BLaER1 (cell line): Measurements from ENCODE around the gene NKD2.

Experiments
- H3K27ac ChIP-seq: shearing (Covaris generic); formaldehyde crosslinking; 2 replicates; pipeline ENCODE4 v1.8.1; 2022
- H3K27me3 ChIP-seq: shearing (Covaris generic); formaldehyde crosslinking; 2 replicates; pipeline ENCODE4 v1.8.1; 2022
- H3K36me3 ChIP-seq: shearing (Covaris generic); formaldehyde crosslinking; 2 replicates; pipeline ENCODE4 v1.8.1; 2022
- H3K4me1 ChIP-seq: shearing (Covaris generic); formaldehyde crosslinking; 2 replicates; pipeline ENCODE4 v1.8.1; 2022
- H3K4me2 ChIP-seq: shearing (Covaris generic); formaldehyde crosslinking; 2 replicates; pipeline ENCODE4 v1.8.1; 2022
- H3K4me3 ChIP-seq: shearing (Covaris generic); formaldehyde crosslinking; 2 replicates; pipeline ENCODE4 v1.8.1; 2022
- H3K9ac ChIP-seq: shearing (Covaris generic); formaldehyde crosslinking; 2 replicates; pipeline ENCODE4 v1.8.1; 2022
- H3K9me3 ChIP-seq: shearing (Covaris generic); formaldehyde crosslinking; 2 replicates; pipeline ENCODE4 v1.8.1; 2022
- H4K20me1 ChIP-seq: shearing (Covaris generic); formaldehyde crosslinking; 2 replicates; pipeline ENCODE4 v1.8.1; 2022
- Cebpa-rat ChIP-seq: shearing (Covaris generic); IDR thresholded peaks from 2 replicates; pipeline ENCODE4 v1.8.1; 2022

The NKD2 gene

DNA sequence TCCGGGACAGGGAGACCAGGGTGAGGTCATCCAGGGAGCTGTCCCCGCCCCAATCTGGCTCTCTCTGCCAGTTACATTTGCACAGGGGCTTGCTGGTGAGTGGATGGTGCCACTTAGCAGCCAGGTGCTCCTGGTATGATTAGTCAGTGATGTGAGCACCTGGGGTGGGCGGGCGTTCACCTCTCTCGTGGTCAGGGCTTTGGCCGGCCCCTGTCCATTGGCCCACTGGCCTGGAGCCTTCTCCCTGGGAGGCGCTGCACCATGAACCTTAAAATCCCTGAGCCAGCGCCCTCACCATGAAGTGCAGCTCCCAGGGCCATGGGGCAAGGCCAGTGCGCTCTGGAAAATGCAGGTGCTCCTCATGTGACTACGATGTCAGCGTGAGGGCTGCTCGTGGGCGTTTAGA is 2.0 kb downstream of the NKD2 start:
- Histone ChIP-seq H3K4me2 (peak overlapping the region; percentile 100), H3K36me3 (peaks cover 28% of the 10 kb centered on the region), H3K27ac (no peak overlapping the region), H4K20me1 (peaks cover 66% of the 10 kb centered on the region), H3K9me3 (no peaks in the 10 kb centered on the region), H3K9ac (peak overlapping the region; percentile 80), H3K27me3 (peaks cover 48% of the 10 kb centered on the region), H3K4me3 (peak overlapping the region; percentile 83), H3K4me1 (peaks cover 95% of the 10 kb centered on the region)
- no peak for TF ChIP-seq Cebpa-rat

DNA sequence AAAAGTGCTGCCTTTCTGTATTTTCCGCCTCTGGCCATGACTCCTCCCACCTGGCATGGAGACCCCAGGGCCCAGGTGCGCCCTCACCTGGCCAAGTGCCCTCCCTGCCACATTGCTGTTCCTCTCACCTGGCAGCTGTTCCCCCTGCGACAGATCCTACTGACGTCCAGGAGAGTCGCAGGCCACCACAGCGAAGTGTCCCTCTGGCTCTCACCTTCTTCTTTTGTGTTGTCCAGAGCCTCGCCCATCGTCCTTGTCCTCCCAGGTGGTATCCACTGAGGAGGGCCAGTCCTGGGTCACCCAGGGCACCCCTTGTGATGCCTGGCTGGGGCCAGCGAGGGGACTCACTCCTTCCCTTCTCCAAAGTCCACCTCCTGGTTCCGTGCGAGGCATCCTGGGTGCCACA is 2.6 kb downstream of the NKD2 start:
- Histone ChIP-seq H4K20me1 (peaks cover 72% of the 10 kb centered on the region), H3K27me3 (peaks cover 43% of the 10 kb centered on the region), H3K36me3 (peaks cover 28% of the 10 kb centered on the region), H3K4me2 (peak overlapping the region; percentile 100), H3K9me3 (no peaks in the 10 kb centered on the region), H3K4me1 (peaks cover 95% of the 10 kb centered on the region), H3K27ac (no peak overlapping the region), H3K9ac (no peak overlapping the region), H3K4me3 (no peak overlapping the region)
- no peak for TF ChIP-seq Cebpa-rat

DNA sequence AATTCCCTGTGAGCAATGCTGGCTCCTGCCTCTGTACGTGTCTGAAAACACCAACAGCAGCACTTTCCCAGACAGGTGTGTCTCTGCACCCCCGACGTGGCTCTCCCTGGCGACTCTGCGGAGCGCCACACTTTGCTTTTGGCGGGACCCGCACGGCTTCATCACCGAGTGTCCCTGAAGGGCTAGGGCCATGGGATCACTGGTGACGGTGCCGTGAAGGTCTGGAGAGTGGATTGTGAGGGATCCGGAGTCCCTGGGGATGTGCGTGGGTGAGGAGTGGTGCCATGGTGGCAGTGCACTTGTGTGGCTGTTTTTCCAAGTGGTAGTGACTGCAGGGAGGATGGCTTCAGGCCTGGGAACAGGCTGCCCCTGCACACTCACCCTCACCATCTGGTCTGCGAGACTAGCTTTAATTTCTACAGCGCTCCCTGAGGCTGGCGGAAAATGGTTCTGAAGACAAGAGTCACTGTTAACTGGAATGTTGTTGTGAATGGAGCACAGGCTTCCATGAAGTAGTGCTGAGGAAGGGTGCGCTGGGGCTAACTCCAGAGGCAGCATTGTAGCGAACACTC is 3.2 kb downstream of the NKD2 start:
- Histone ChIP-seq H3K4me3 (no peak overlapping the region), H3K36me3 (peaks cover 32% of the 10 kb centered on the region), H3K27ac (no peak overlapping the region), H3K27me3 (peaks cover 38% of the 10 kb centered on the region), H3K4me1 (peaks cover 95% of the 10 kb centered on the region), H3K9me3 (no peaks in the 10 kb centered on the region), H3K9ac (no peak overlapping the region), H4K20me1 (peaks cover 78% of the 10 kb centered on the region), H3K4me2 (peak overlapping the region; percentile 100)
- TF ChIP-seq Cebpa-rat: no peak

DNA sequence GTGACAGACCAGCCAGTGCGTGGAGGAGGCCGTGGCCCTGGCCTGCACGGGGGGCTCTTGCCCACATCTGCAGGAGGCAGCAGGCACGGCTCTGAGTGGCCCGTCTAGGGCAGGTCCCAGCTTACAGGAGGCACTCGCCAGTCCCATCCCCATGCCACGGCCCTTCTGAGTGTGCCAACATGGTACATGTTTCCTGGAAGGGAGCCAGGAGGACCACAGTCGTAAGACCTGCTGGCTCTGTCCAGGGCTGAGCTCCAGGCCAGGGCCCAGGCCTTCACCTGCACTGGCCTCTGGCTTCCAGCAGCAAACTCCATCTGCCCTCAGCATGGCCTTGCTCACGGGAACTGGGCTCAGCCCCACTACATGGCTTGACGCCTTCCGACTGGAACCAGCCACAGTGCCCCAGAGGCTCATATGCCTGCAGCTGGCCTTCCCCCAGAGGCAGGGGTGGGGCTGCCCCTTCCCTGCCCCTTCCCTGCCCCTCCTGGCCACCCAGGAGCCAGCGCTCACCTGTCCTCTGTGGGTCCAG is 3.8 kb downstream of the NKD2 start:
- no peaks in the 10 kb centered on the region for H3K9me3 ChIP-seq
- peaks cover 83% of the 10 kb centered on the region for H4K20me1 ChIP-seq
- TF ChIP-seq Cebpa-rat: no peak

DNA sequence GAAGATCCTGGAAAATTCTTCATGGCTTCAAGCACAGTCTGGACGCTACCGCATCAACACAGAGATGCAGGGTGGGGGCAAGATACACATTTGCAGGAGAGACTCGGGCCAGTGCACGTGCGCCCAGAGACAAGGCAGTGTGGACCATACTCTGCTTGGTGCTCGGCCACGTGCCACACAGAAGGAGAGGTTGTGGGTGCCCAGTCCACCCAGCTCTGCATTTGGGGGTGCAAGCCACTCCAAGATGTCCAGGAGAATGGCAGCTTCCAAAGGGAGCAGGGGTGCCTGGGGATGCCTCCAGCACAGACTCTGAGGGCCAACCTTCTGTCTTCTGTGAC is 4.3 kb downstream of the NKD2 start:
- peak overlapping the region; percentile 100 for H3K4me2 ChIP-seq
- H3K36me3 ChIP-seq: peaks cover 40% of the 10 kb centered on the region
- H3K27me3 ChIP-seq: peaks cover 28% of the 10 kb centered on the region

More for the DNA sequence above, 3.8 kb downstream of the NKD2 start:
- H3K4me1 ChIP-seq: peaks cover 95% of the 10 kb centered on the region
- no peak overlapping the region for H3K4me3 ChIP-seq
- H3K9ac ChIP-seq: no peak overlapping the region
- H3K27ac ChIP-seq: no peak overlapping the region
- peak overlapping the region; percentile 100 for H3K4me2 ChIP-seq
- H3K27me3 ChIP-seq: peaks cover 33% of the 10 kb centered on the region
- H3K36me3 ChIP-seq: peaks cover 37% of the 10 kb centered on the region

DNA sequence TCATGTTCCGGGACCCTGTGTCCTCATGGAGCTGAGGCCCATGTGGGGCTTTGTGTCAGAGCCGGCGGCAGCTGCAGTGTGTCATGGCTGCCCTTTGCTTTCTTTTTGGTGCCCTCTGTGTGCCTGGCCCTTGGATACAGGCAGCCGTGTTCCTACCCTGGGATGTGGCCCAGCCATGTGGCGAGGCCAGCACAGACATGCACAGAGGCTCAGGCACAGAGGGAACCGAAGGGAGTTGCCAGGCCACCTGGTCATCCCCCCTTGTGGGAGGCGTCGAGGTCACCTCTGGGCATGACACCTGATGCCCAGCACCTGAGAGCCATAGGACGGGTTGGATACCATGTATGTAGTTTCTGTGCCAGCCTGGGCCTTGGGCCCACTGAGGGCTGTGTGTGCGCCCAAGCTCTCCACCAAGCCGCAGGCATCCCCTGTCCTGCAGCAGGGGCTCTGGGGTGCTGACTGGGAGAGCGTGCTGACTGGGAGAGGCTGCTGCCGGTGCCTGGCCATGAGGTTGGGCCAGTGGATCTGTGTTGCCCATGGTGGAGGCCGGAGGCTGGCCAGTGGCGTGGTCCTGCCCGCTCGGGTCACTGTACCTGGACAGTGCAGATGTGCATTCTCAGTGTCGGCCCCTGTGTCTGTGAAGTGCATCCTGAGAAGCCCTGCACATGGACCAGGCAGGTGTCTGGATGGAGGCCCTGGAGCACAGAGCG is 4.8 kb downstream of the NKD2 start:
- peaks cover 27% of the 10 kb centered on the region for H3K27me3 ChIP-seq
- no peak overlapping the region for H3K27ac ChIP-seq
- no peak overlapping the region for H3K4me3 ChIP-seq
- H3K9me3 ChIP-seq: no peaks in the 10 kb centered on the region
- peak overlapping the region; percentile 100 for H3K4me2 ChIP-seq
- H3K4me1 ChIP-seq: peaks cover 95% of the 10 kb centered on the region
- H3K36me3 ChIP-seq: peaks cover 43% of the 10 kb centered on the region
- peaks cover 94% of the 10 kb centered on the region for H4K20me1 ChIP-seq
- no peak overlapping the region for H3K9ac ChIP-seq
- no peak for TF ChIP-seq Cebpa-rat

More for the DNA sequence above, 4.3 kb downstream of the NKD2 start:
- H3K9me3 ChIP-seq: no peaks in the 10 kb centered on the region
- H3K4me3 ChIP-seq: no peak overlapping the region
- no peak for TF ChIP-seq Cebpa-rat
- H3K27ac ChIP-seq: no peak overlapping the region
- H3K9ac ChIP-seq: no peak overlapping the region
- peaks cover 88% of the 10 kb centered on the region for H4K20me1 ChIP-seq
- H3K4me1 ChIP-seq: peaks cover 95% of the 10 kb centered on the region

DNA sequence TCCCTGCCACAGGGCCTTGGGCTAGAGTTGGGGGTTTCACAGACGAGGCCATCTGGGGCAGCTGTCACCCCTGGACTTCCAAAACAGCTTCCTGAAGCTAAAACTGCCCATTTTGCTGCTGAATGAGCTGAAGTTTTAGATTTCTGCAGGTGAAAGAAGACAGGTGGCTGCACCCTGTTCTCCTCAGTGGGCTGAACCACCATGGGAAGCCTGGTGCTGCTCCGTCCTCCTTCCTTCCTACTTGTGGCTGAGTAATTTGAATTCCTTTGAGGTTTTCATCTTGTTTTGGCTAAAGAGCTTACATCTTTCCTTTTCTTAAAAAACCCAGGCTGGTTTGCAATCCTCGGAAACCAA is 5.3 kb downstream of the NKD2 start:
- Histone ChIP-seq H4K20me1 (peaks cover 99% of the 10 kb centered on the region), H3K4me2 (peak overlapping the region; percentile 100), H3K4me3 (no peak overlapping the region), H3K9ac (no peak overlapping the region), H3K9me3 (no peaks in the 10 kb centered on the region), H3K36me3 (peaks cover 48% of the 10 kb centered on the region), H3K27ac (no peak overlapping the region), H3K27me3 (peaks cover 28% of the 10 kb centered on the region), H3K4me1 (peaks cover 99% of the 10 kb centered on the region)
- no peak for TF ChIP-seq Cebpa-rat

DNA sequence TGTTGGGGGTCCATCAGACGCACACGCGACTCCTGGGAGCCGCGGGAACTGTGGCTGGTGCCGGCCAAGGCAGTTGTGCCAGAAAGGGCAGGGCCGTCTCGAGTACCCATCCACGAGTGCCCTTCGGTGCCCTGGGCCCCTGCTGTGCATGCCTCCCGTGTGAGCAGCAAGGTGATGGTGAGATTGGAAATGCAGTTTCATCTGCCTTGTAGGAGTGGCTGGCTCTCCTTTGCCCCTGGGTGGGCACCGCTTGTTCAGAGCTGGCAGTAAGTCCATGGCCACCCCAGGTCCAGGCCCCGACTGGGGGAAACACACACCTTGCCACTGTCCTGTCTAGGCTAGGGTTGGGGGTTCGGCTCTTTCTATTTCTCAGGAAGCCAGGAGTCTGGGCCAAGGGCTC is 5.7 kb downstream of the NKD2 start:
- Histone ChIP-seq H4K20me1 (peaks cover 100% of the 10 kb centered on the region), H3K4me2 (peak overlapping the region; percentile 100), H3K27me3 (peaks cover 28% of the 10 kb centered on the region), H3K36me3 (peaks cover 48% of the 10 kb centered on the region), H3K9me3 (no peaks in the 10 kb centered on the region), H3K9ac (no peak overlapping the region), H3K4me3 (peak overlapping the region; percentile 35; the same call in 1 of the 2 replicates), H3K27ac (no peak overlapping the region), H3K4me1 (peaks cover 100% of the 10 kb centered on the region)
- no peak for TF ChIP-seq Cebpa-rat

DNA sequence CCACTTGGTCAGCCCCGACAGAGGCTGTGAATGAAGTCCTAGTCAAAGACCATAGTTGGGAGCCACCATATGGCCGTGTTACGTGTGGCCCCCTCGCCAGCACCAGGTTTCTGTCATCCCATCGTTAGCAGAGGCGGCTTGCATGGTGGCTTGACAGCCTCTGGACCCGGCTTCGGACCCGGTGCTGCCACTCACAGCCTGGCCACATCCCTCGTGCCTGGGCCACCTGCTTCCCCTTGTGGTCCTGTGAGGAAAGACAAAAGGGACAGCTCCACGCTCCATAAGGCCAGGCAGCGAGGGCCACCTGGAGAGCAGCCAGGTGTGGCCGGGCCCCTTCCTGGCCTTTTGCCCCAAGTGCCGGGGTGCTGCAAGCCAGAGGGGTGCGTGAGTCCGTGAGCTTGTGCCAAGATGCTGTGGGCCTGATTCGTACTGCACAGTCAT is 6.2 kb downstream of the NKD2 start:
- peaks cover 25% of the 10 kb centered on the region for H3K27me3 ChIP-seq
- no peak overlapping the region for H3K27ac ChIP-seq
- H3K36me3 ChIP-seq: peaks cover 48% of the 10 kb centered on the region
- peak overlapping the region; percentile 35; the same call in 1 of the 2 replicates for H3K4me3 ChIP-seq
- H4K20me1 ChIP-seq: peaks cover 100% of the 10 kb centered on the region
- peak overlapping the region; percentile 100 for H3K4me2 ChIP-seq
- no peak for TF ChIP-seq Cebpa-rat
- H3K9ac ChIP-seq: peak overlapping the region; percentile 10; the same call in 1 of the 2 replicates
- peaks cover 100% of the 10 kb centered on the region for H3K4me1 ChIP-seq
- no peaks in the 10 kb centered on the region for H3K9me3 ChIP-seq

DNA sequence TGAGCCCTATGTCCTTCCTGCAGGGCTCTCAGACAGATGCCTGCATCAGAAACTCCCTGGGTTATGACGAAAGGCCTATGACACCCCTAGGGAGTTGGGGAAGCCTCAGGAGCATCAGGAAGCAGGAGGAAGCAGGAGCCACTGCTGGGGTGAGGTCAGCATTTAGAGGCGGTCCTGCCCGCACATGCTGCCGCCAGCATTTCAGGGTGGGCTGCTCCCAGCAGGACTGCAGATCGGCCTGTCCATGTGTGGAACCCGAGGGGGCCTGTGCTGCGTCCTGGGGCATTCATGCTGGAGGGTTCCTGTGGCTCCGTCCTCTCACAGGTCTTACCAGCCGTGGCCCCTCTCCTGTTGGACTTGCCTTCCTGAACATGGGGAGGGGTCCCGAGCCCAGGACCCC is 6.9 kb downstream of the NKD2 start:
- Histone ChIP-seq H3K4me2 (peak overlapping the region; percentile 100), H3K4me3 (peak overlapping the region; percentile 35; the same call in 1 of the 2 replicates), H4K20me1 (peaks cover 100% of the 10 kb centered on the region), H3K9me3 (no peaks in the 10 kb centered on the region), H3K9ac (no peak overlapping the region), H3K27me3 (peaks cover 23% of the 10 kb centered on the region), H3K36me3 (peaks cover 48% of the 10 kb centered on the region), H3K4me1 (peaks cover 100% of the 10 kb centered on the region), H3K27ac (no peak overlapping the region)
- no peak for TF ChIP-seq Cebpa-rat
